H9 (cell line): ENCODE data around the gene RCSD1. TPM values are rescaled to one million over a fixed set of nuclear protein-coding genes. Genes with fewer than 3 reads are reported as not detected.

Experiments used
- DNase-seq: peaks from one replicate; pipeline ENCODE4 v3.0.0-alpha.2; 2017
- H2AFZ ChIP-seq: one replicate; pipeline ENCODE4 v1.6.1; 2013; ENCODE audit warnings: mild to moderate bottlenecking, low read length, control low read depth, moderate library complexity
- H2AK5ac ChIP-seq: 2 replicates; pipeline ENCODE4 v1.6.1; 2013; ENCODE audit warnings: low read length, control low read depth, mixed read lengths; ENCODE audit not compliant: insufficient read length
- H2BK120ac ChIP-seq: one replicate; pipeline ENCODE4 v1.6.1; 2013; ENCODE audit warnings: low read depth, mild to moderate bottlenecking, low read length, control low read depth, inconsistent platforms; ENCODE audit not compliant: poor library complexity, severe bottlenecking
- H2BK12ac ChIP-seq: 2 replicates; pipeline ENCODE4 v1.6.1; 2013; ENCODE audit warnings: low read length, control low read depth, mixed read lengths, low read depth; ENCODE audit not compliant: insufficient read length
- H2BK15ac ChIP-seq: 2 replicates; pipeline ENCODE4 v1.6.1; 2013; ENCODE audit warnings: low read depth, low read length, control low read depth
- H2BK20ac ChIP-seq: one replicate; pipeline ENCODE4 v1.6.1; 2013; ENCODE audit warnings: low read depth, mild to moderate bottlenecking, low read length, control low read depth, inconsistent platforms; ENCODE audit not compliant: poor library complexity, severe bottlenecking
- H2BK5ac ChIP-seq: 2 replicates; pipeline ENCODE4 v1.6.1; 2013; ENCODE audit warnings: low read length, control low read depth, mixed read lengths; ENCODE audit not compliant: insufficient read length
- H3K14ac ChIP-seq: 2 replicates; pipeline ENCODE4 v1.6.1; 2013; ENCODE audit warnings: low read length, control low read depth; ENCODE audit not compliant: insufficient read depth
- H3K18ac ChIP-seq: 2 replicates; pipeline ENCODE4 v1.6.1; 2013; ENCODE audit warnings: low read depth, mild to moderate bottlenecking, mixed read lengths, low read length, control low read depth; ENCODE audit not compliant: insufficient read length
- H3K23ac ChIP-seq: 2 replicates; pipeline ENCODE4 v1.6.1; 2013; ENCODE audit warnings: low read length, control low read depth, mixed read lengths, low read depth; ENCODE audit not compliant: insufficient read length
- H3K23me2 ChIP-seq: 2 replicates; pipeline ENCODE4 v1.6.1; 2013; ENCODE audit warnings: low read depth, mild to moderate bottlenecking, mixed read lengths, low read length, control low read depth; ENCODE audit not compliant: insufficient read length, poor library complexity, severe bottlenecking
- H3K27ac ChIP-seq: 2 replicates; pipeline ENCODE4 v1.5.1; 2013; ENCODE audit warnings: low read length, control low read depth, mixed read lengths, low read depth; ENCODE audit not compliant: insufficient read length
- H3K27me3 ChIP-seq: 2 replicates; pipeline ENCODE4 v1.6.1; 2013; ENCODE audit warnings: low read length, control low read depth, inconsistent platforms; ENCODE audit not compliant: insufficient read depth
- H3K4ac ChIP-seq: 2 replicates; pipeline ENCODE4 v1.6.1; 2013; ENCODE audit warnings: low read depth, mild to moderate bottlenecking, control low read depth, inconsistent platforms, low read length, moderate library complexity
- H3K4me1 ChIP-seq: 2 replicates; pipeline ENCODE4 v1.6.1; 2013; ENCODE audit warnings: low read length, control low read depth, inconsistent platforms; ENCODE audit not compliant: insufficient read depth
- H3K4me2 ChIP-seq: 2 replicates; pipeline ENCODE4 v1.6.1; 2013; ENCODE audit warnings: low read length, control low read depth, mixed read lengths; ENCODE audit not compliant: insufficient read length, insufficient read depth
- H3K56ac ChIP-seq: 2 replicates; pipeline ENCODE4 v1.6.1; 2013; ENCODE audit warnings: low read depth, mild to moderate bottlenecking, mixed read lengths, low read length, control low read depth; ENCODE audit not compliant: insufficient read length
- H3K79me1 ChIP-seq: 2 replicates; pipeline ENCODE4 v1.6.1; 2013; ENCODE audit warnings: low read depth, mild to moderate bottlenecking, moderate library complexity, low read length, control low read depth, inconsistent platforms; ENCODE audit not compliant: insufficient read depth, poor library complexity, severe bottlenecking
- H3K79me2 ChIP-seq: 2 replicates; pipeline ENCODE4 v1.6.1; 2013; ENCODE audit warnings: low read length, control low read depth, inconsistent platforms; ENCODE audit not compliant: insufficient read depth
- H3K9ac ChIP-seq: 2 replicates; pipeline ENCODE4 v1.6.1; 2013; ENCODE audit warnings: low read length, control low read depth, mixed read lengths; ENCODE audit not compliant: insufficient read length; ENCODE audit errors: extremely low read depth
- H3K9me3 ChIP-seq: one replicate; pipeline ENCODE4 v1.6.1; 2013; ENCODE audit warnings: low read depth, low read length, inconsistent platforms; ENCODE audit not compliant: control insufficient read depth
- H3T11ph ChIP-seq: one replicate; pipeline ENCODE4 v1.6.1; 2013; ENCODE audit warnings: mild to moderate bottlenecking, low read length, control low read depth, inconsistent platforms
- H4K20me1 ChIP-seq: one replicate; pipeline ENCODE4 v1.6.1; 2013; ENCODE audit not compliant: control insufficient read depth, insufficient read length, insufficient read depth
- H4K5ac ChIP-seq: 2 replicates; pipeline ENCODE4 v1.6.1; 2013; ENCODE audit warnings: low read depth, mild to moderate bottlenecking, mixed read lengths, low read length, control low read depth; ENCODE audit not compliant: insufficient read length
- H4K8ac ChIP-seq: replicated peaks from 2 replicates; pipeline ENCODE4 v1.6.1; 2013; ENCODE audit warnings: low read length, control low read depth, mixed read lengths, low read depth; ENCODE audit not compliant: insufficient read length
- H4K91ac ChIP-seq: 2 replicates; pipeline ENCODE4 v1.6.1; 2013; ENCODE audit warnings: low read depth, mild to moderate bottlenecking, moderate library complexity, mixed read lengths, low read length, control low read depth; ENCODE audit not compliant: insufficient read length
- H3K27ac Mint-ChIP-seq, 3 experiments: 2 replicates in 2 of 3; 3 replicates in 1 of 3; pipeline ENCODE4 v1.8.0; 2020 to 2021; ENCODE audit warnings: mixed read lengths in 3 of 3, mild to moderate bottlenecking in 1 of 3, moderate library complexity in 1 of 3
- H3K27me3 Mint-ChIP-seq: 2 replicates; pipeline ENCODE4 v1.8.0; 2021; ENCODE audit warnings: low read depth, mild to moderate bottlenecking, moderate library complexity, mixed read lengths
- H3K36me3 Mint-ChIP-seq, 3 experiments: 2 replicates in 2 of 3; 3 replicates in 1 of 3; pipeline ENCODE4 v1.8.0; 2020 to 2021; ENCODE audit warnings: low read depth in 3 of 3, mixed read lengths in 3 of 3; ENCODE audit not compliant: insufficient read depth in 1 of 3
- H3K4me1 Mint-ChIP-seq, 2 experiments: 2 replicates each; pipeline ENCODE4 v1.8.0; 2020; ENCODE audit warnings: mixed read lengths in 2 of 2
- H3K4me3 Mint-ChIP-seq, 2 experiments: 2 replicates in 1 of 2; 3 replicates in 1 of 2; pipeline ENCODE4 v1.8.0; 2020 to 2021; ENCODE audit warnings: mild to moderate bottlenecking in 2 of 2, mixed read lengths in 2 of 2, moderate library complexity in 1 of 2
- H3K9me3 Mint-ChIP-seq, 2 experiments: 2 replicates in 1 of 2; 3 replicates in 1 of 2; pipeline ENCODE4 v1.8.0; 2020; ENCODE audit warnings: mild to moderate bottlenecking in 2 of 2, mixed read lengths in 2 of 2, moderate library complexity in 1 of 2
- WGBS: extraction: QIAGEN DNeasy Blood & Tissue Kit; methylation state at CpG from one replicate; pipeline ENCODE4 v1.1.7; 2013; ENCODE audit warnings: missing lambda C conversion rate, low lambda C conversion rate, mixed read lengths; ENCODE audit not compliant: insufficient read length; ENCODE audit errors: extremely low coverage; 5-methylcytosine and 5-hydroxymethylcytosine counted together
- total RNA-seq: library from RNA; stranded (reverse); gene quantifications from 2 replicates; pipeline ENCODE4 v1.2.1, GENCODE V29; 2021
- TF ChIP-seq, protein P1 (sequence below): fragments of 200-600 bp; sonication (generic); conservative IDR thresholded peaks from 3 replicates; pipeline ENCODE4 v1.8.0; 2021; ENCODE audit warnings: antibody characterized with exemption, mild to moderate bottlenecking

Gene RCSD1
- total RNA-seq, 1 experiment from 2014 or later = 0.13 TPM

DNA sequence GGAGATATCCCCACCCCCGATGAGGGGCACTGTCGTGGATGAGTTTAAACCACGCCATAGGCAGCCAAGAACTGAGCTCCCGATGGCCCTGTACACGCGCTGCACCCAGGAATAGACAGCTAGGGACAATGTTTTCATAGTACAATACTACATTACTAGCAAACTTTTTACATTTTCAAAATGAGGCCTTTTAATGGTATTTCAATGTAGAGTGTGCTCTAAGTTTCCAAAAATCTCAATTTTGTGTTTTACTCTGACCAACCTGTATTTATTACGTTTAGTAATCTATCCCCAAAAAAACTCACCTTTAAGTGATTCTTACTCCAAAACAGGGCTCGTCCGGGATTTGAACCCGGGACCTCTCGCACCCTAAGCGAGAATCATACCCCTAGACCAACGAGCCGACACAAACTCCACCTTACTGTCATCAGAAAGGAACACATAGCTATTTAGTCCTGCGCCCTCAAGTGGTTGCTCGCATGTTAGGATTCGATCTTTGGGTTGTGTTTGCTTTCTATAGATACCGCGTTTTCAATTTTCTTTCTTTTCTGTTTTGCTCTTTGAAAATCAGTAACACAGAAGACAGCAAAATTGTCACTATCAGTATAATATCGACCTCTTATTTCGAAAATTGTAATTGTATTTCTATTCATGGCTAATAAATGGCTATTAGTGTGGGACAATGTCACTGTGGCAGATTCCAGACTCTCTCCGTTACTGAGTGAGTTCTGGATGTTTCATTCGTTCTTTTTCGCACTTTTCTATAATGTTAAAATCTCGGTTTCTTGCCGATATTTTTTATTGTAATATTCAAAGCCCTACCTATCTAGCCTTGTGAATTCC is 85.3 kb downstream of the RCSD1 start:
- Histone ChIP-seq H3K27ac (no peak overlapping the region), H3K9ac (peak overlapping the region; percentile 59), H2BK120ac (no peak overlapping the region), H3K4me2 (peak overlapping the region; percentile 49), H2BK12ac (no peak overlapping the region), H3K79me2 (no peaks in the 10 kb centered on the region), H2BK5ac (no peak overlapping the region), H4K8ac (no peak overlapping the region), H4K5ac (no peak overlapping the region), H3K27me3 (no peaks in the 10 kb centered on the region; the same call in 1 of the 2 replicates), H2AFZ (peak overlapping the region; percentile 17), H3T11ph (no peak overlapping the region), H3K14ac (no peak overlapping the region), H2BK15ac (no peak overlapping the region), H3K23ac (no peak overlapping the region), H4K91ac (no peak overlapping the region), H2AK5ac (no peak overlapping the region), H3K79me1 (no peaks in the 10 kb centered on the region), H3K18ac (no peak overlapping the region), H3K4me1 (0 out of 2 replicates have a peak, but pooled peaks cover 4% of the 10 kb centered on the region), H3K4ac (no peak overlapping the region), H2BK20ac (no peak overlapping the region), H3K56ac (no peak overlapping the region), H4K20me1 (no peaks in the 10 kb centered on the region), H3K9me3 (no peaks in the 10 kb centered on the region), H3K23me2 (peaks cover 5% of the 10 kb centered on the region)
- DNase-seq = peak; percentile 85
- Mint-ChIP-seq H3K27me3 (peaks cover 27% of the 10 kb centered on the region), H3K9me3 (peaks cover 2 to 7% of the 10 kb centered on the region in 2 experiments; a peak in 2 of 5 replicates), H3K27ac (peak overlapping the region; percentile 55 to 83 (median 69); a peak in 5 of 7 replicates), H3K36me3 (peaks cover 0 to 2% (median 0%) of the 10 kb centered on the region in 3 experiments; a peak in 2 of 7 replicates), H3K4me3 (peak overlapping the region; percentile 87 to 89), H3K4me1 (peaks cover 22 to 30% of the 10 kb centered on the region in 2 experiments)
- no CpG with 5 or more reads among the region's 26 CpGs for WGBS
- TF ChIP-seq, protein P1, sequence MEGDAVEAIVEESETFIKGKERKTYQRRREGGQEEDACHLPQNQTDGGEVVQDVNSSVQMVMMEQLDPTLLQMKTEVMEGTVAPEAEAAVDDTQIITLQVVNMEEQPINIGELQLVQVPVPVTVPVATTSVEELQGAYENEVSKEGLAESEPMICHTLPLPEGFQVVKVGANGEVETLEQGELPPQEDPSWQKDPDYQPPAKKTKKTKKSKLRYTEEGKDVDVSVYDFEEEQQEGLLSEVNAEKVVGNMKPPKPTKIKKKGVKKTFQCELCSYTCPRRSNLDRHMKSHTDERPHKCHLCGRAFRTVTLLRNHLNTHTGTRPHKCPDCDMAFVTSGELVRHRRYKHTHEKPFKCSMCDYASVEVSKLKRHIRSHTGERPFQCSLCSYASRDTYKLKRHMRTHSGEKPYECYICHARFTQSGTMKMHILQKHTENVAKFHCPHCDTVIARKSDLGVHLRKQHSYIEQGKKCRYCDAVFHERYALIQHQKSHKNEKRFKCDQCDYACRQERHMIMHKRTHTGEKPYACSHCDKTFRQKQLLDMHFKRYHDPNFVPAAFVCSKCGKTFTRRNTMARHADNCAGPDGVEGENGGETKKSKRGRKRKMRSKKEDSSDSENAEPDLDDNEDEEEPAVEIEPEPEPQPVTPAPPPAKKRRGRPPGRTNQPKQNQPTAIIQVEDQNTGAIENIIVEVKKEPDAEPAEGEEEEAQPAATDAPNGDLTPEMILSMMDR = peak; percentile 95
